OCI-M2 (cell line): Measurements from ENCODE around the gene LMAN1L.

Experiments
- DNase-seq: peaks from one replicate; lab custom pipeline; 2025; ENCODE audit not compliant: unreplicated experiment; lab: John Stamatoyannopoulos, UW

LMAN1L gene

DNA sequence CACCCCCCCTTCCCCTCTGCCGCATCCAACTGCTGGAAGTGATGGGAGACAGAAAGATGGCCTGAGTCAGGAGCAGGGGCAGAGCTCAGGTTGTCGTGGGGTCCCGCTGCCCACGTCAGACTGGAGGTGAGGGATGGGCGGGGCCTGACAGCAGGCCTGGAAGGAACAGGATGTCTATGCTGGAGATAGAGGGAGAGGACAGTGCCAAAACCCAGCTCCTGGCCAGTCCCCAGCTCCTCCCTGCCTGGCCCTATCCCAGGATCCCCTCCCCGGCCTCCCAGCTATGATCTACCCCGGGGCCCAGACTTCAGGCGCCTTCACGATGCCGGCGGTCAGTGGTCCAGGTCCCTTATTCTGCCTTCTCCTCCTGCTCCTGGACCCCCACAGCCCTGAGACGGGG, at the start of gene LMAN1L:
TSS of gene LMAN1L (plus strand) at position 303 of the 400 bp plus-strand sequence. CDS start at position 323, 20 bp downstream.
- no peak for DNase-seq

DNA sequence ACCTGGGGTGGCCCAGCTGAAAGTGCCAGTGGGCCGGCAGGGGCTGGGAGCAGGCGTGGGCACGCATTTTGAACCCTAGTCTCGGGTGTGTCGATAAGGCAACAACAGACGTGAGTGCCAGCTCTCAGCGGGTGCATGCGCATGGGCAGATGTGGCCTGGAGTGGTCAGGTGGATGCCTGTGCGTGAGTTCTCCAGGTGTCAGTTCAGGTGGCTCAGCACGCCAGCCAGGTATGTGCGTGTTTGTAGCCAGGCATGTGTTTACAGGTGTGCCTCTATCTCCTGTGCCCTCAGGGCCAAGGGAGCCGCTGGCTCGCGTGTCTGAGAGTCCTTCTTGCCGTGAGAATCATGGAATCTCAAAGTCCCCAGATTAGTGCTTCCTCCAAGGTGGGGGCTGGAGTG, 49.2 kb upstream of the LMAN1L start:
- DNase-seq: no peak

GRCh38 chr15:74767167-74768098, 45.2 kb upstream of the LMAN1L start:
- no peak for DNase-seq

DNA sequence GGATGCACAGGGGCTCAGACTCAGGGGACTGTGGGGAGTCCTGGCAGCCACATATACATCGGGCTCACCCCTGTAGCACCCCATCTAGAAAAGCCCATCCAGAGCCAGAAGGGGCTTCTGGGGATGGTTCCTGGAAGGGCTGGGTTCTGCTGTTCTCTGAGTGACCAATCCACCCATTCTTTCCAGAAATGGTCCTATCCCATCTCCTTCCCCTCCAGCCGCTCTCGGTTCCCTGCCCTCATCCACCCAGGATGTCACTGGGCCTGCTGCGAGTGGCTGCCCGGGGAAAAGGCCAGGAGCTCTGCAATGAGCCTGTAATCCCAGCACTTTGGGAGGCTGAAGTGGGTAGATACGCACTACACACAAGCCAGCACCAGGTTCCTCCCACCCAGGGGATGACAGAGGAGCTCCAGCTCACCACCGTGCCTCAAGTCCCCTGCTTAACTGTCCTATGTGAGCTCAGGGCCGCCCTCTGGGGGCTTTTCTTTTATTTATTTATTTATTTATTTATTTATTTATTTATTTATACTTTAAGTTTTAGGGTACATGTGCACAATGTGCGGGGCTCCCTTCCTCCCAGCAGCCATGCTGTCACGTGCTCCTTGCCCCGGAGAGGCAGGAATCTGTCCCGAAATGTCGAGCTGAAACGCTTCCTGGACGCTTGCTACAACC, 44.4 kb upstream of the LMAN1L start:
- DNase-seq: no peak

- DNase-seq: no peak
Observed at GRCh38 chr15:74768771-74769342, 43.8 kb upstream of the LMAN1L start.

- no peak for DNase-seq
Observed at GRCh38 chr15:74769463-74770025, 43.1 kb upstream of the LMAN1L start.

DNA sequence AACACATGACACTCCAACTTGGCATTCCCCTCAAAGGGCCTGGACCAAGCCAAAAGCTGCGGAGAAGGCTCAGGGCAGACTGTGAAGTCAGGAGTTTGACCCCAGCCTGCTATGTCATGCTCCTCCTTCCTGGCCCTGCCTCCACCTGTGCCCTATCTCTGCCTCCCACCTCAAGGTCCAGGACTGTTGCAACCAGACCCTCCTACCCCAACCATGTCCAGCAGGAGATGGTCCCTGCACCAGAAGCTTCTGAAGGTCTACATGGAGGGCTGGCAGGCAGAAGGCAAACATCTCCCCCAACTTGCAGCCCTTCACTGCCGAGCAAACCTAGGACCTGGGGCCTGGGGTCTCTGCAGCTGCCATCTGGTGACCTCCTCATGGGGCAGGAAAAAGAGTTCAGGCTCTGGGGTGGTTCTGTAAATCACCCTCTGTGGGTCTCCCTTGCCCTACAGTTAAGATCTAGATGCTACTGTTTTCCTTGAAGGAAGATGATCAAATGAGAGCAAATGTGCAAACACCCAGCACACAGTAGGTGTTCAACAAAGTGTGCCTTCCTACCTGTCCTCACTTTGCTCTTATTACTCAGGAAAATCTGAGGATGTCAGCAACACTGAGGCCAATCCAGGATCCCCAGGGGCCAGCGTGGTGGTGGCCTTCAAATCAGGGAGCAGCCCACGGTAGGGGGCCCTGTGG, 42.3 kb upstream of the LMAN1L start:
- no peak for DNase-seq

DNA sequence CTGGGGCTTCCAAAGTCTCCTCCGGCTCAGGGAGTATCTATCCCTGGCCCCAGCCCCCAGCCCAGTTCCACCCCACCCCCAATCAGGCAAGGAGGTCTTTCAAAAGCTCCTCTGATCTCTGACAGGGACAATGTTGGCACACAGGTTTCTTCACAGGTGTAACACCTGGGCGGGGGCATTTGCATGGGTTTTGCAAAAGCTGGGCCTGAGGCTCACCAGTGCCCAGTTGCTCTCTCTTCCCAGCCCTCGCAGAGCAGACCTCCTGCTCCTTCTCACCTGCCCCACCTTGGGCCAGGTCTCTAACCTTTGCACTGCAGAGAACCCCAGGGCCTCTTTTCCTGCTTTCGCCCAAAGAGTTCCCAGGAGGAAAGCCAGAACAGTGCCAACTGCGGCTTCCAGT, 39.3 kb upstream of the LMAN1L start:
- no peak for DNase-seq

- no peak for DNase-seq
Observed at GRCh38 chr15:74773731-74774252, 38.8 kb upstream of the LMAN1L start.

GRCh38 chr15:74775132-74775562, 37.5 kb upstream of the LMAN1L start:
- DNase-seq: no peak

DNA sequence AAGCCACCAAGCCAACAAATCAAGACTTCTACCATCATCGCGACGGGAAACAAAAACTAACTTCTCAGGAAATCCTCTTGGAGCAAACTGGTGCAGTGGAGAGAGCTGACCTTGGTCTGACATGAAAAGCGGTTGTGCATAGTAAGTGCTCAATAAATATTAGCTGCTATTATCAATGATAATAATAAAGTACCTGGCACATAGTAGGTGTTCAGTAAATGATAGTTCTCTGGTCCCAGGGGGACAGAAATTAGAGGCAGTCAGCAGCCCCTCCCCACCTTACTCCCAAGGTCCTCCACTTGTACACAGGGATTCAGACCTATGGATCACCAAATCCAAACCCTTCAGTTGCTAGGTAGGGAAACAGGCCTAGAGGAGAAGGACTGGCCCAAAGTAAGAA, 36.7 kb upstream of the LMAN1L start:
- DNase-seq: no peak

GRCh38 chr15:74776821-74777768, 35.5 kb upstream of the LMAN1L start:
- no peak for DNase-seq

DNA sequence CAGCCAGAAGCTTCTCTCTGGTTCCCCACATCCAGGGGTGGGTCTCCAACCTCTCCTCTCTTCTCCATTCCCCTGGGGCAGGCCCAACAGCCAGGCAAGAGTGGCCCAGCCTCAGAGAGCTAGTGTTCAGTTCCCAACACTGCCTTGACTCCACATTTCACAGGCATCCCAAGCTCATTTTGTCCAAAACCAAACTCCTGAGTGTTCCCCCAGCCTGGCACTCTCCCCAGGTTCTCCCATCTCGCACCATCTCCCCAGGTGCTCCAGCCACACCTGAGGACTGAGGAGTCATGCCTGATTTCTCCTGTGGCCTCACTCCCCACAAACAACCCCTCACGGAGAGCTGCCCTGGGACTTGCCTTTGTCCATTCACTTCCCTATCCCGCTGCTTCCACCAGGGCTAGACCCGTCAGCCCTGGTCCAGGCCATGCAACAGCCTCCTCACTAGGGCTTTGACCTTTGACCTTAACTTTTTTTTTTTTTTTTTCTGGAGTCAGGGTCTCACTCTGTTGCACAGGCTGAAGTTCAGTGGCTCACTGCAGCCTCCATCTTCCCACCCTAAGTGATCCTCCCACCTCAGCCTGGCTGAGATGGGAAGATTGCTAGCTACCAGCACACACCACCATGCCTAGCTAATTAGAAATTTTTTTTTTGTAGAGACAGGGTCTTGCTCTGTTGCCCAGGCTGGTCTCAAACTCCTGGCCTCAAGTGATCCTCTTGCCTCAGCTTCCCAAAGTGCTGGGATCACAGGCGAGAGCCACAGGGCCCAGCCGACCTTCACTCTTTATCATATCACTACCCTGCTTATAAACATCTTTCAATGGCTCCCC, 34.7 kb upstream of the LMAN1L start:
- no peak for DNase-seq

DNA sequence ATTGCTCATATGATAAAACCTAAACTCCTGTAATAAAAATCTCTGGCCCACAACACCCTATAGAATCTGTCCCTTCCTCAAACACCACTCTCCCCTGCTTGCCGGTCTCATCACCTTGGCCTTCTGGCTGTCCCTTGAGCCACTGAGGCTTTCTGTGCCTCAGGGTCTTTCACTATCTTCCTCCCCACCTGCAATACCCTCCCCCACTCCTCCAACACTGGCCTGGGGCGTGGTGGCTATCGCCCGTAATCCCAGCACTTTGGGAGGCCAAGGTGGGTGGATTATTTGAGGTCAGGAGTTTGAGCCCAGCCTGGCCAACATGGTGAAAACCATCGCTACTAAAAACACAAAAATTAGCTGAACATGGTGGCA, 34.0 kb upstream of the LMAN1L start:
- DNase-seq: no peak

DNA sequence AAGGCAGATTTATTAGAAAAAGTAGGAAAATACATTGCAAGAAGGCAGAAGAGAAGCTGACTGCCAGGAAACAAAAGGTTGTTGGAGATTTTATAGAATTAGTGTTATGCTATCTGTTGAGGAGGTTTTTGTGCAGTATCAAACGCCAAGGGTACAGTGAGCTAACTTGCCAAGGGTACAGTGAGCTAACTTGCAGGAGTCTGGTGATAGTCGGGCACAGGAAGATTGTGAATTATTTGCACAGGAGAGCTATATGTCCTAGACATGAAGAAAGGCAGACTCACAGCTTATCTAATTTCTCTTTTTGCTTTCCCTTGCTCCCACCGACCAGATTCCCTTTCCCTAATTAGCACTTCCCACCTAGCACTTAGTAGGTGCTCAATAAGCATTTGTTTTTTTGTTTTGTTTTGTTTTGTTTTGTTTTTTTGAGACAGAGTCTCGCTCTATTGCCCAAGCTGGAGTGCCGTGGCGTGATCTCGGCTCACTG, 33.4 kb upstream of the LMAN1L start:
- no peak for DNase-seq

- DNase-seq: no peak
Observed at GRCh38 chr15:74780523-74781430, 31.9 kb upstream of the LMAN1L start.

- DNase-seq: no peak
Observed at GRCh38 chr15:74781431-74782258, 31.0 kb upstream of the LMAN1L start, which contains the start of gene CSK. TSS of gene CSK (plus strand) at chr15:74782080. CDS start at chr15:74798298, 16,218 bp downstream.
